NCI-H2227 treated with DMSO at 0.1 percent for 48 hours (cell line): Measurements from ENCODE around the gene WDR48.
"Not testable (repeated sequence)": the region's sequence is repeated elsewhere in the genome, so short reads cannot be mapped to it uniquely, and the experiment has no call there.

ENCODE experiments used
- DNase-seq: peaks from one replicate; lab custom pipeline; 2025; lab: John Stamatoyannopoulos, UW

The WDR48 gene

DNA sequence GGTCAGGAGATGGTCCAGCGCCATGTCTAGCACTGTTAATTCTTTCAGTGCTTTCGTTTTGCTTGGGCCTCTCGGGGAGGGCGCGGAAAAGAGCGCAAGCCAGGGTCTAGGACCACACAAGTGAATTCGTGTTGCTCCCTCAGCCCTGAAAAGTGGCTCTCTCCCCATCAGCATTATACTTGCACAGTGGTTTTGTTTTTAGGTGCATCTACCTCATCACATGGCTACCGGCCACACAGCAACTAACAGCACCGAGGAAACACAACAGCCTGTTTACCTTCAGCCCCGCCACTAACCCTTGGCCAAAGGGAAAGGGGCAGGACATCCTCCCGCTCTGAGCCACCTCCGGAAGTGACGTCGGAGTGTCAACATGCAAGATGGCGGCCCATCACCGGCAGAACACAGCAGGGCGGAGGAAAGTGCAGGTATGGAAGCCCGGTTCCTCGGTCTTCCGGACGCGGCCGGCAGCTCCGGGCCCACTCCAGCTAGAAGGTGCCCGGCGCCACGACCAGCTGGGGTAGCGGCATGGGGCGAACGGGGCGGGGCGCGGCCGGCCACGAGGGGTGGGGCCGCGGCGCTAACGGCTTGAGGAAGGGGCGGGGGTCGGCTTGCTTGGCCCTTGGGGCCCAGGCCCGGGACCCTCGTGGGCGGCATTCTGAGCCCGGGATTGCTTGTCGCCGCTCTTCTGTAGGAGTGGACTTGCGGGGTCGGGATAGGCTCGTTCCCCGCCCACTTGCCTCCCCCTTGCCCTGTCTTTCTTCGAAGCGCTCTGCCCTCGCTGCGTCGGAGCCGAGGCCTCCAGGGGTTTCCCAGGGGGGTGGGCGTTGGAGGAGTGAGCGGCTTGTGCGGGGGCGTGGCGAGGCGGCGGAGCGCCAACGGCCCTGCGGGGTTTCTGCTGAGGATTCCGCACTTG is at the start of gene WDR48, which contains the start of gene SCN11A:
WDR48 (plus strand) TSS at position 368 of the 913 bp plus-strand sequence; CDS start at position 378, 10 bp downstream.
SCN11A (minus strand) TSS at position 296 of the 913 bp plus-strand sequence. CDS start 101,582 bp downstream, outside the sequence.
- DNase-seq: peak; percentile 87

DNA sequence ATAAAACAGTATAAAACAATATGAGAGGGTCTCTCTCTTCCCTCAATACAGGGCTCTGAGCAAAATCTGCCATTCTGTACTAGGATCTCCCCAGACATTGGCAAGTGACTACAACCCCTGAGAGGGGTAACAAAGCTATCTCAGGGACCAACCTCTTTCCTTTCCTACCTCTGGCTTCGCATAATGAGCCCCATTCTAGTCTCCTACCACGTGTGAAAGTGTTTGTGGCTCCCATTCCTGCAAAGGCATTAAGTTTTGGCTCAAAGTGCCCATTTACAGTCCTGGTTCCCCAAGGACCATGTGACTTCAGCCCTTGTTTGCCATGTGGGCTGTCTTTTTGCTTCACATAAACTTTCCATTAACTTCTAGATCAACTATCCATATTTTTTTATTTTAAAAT is 46.5 kb upstream of the WDR48 start:
- DNase-seq: no peak

DNA sequence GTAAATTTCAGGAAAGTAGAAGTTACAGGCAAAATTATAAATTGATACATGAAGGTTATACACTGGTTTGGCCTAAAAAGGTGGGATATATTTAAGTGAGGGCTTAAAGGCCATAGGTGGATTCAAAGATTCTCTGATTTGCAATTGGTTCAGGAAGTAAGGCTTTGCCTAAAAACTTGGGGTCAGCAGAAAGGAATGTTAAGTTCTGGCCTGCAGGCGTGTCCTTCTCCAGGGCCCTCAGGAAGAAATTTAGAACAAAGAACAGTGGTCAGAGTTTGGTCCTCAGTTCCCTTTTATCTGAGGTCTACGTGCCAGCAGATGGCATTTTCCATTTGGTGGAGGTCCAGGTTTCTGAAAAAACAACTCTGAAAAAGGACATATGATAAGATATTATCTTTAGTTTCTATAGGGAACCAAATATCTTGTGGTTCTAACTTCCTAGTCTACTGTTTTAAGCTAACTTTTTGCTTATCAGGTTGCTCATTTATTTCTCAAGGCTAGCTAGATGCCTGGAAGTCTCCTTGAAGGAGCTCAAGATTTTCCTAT is 40.6 kb upstream of the WDR48 start:
- DNase-seq: no peak

DNA sequence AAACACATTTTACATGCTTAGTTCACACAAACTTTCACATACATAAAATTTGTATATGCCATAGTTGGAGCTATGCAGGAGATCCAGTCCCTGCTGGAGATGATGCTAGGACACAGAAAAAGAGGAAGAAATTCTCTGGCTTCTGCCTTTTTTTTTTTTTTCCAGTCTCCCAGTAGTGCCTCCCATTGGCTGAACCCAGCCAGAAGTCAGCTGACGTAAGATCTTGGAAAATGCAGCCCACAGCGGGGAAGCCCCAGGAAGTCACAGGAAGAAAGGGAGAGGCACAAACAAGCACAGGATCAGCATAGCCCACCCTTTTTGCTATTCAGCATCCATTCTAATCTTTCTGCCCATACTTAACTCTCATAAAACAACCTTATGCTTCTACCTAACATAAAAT is 38.5 kb upstream of the WDR48 start:
- no peak for DNase-seq

DNA sequence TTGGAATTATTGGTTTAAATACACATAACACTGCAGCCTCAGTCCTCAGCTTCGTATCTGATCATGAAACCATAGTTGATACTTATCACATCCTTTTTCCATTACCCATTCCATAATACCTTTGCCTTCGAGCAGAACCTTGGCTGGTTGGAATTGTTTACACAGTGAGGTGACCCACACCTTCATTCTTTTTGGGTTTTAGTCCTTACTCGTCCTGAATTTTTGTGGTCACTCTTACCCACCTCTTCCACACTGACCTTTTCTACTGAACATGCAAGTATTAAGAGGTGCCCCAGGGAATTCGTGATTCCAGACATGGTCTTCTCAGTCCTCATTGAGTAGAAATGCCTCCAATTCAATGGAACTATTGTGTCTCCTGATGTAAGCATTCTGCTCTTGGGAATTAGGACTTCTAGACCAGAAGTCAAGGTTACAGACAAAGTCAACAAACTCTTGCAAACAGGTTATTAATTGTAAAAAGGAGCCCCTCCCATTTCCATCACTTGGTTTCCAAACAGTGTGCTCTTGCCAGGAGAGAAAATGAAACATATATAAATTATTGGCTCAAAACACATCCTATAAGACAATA is 37.8 kb upstream of the WDR48 start:
- no peak for DNase-seq

DNA sequence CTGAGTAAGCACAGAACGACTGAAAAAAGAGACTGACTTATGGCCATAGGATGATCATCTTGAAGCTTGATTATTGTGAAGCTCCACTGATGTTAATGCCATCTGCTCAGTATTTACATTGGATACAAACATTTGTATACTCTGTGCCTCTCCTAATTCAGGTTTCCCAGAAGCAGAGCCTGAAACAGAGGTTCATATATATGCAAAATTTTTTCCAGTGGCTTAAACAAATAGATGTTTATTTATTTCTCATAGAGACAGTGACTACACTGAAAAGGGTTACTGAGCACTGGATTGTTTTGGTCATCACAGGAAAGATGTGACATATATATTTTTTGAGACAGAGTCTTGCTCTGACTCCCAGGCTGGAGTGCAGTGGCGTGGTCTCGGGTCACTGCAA is 36.4 kb upstream of the WDR48 start:
- no peak for DNase-seq

DNA sequence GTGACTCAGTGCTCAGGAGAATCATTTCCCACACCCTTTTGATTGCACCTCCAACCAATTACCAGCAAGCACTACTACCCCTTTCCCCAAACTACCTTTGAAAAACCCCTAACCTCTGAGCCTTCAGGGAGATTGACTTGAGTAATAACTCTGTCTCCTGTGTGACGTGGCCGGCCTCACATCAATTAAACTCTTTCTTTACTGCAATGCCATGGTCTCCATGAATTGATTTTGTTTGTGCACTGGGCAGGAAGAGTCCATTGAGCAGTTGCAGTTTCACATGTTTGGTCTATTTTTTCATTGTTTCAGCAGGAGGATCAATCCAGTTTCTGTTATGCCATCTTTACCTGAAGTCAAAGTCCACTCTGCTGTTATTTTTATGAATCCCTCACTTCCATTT is 32.5 kb upstream of the WDR48 start:
- DNase-seq: no peak

DNA sequence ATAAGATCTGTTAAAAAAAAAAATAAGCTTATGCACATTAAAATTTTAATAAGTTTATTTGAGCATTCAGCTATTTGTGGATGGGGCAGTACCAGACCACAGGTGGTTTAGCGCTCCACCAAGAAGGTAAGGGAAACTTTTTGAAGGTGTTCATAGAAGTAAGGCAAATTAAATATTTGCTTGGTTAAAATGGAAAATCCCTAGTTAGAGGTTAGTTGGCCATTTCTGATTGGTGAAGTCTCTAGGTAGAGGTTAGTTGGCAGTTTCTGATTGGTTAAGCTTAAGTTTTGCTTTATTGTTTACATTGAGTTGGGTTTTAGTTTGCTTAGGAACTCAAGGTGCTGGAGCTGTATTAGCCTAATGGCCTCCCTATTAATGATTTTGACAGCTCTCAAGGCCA is 30.8 kb upstream of the WDR48 start:
- no peak for DNase-seq

DNA sequence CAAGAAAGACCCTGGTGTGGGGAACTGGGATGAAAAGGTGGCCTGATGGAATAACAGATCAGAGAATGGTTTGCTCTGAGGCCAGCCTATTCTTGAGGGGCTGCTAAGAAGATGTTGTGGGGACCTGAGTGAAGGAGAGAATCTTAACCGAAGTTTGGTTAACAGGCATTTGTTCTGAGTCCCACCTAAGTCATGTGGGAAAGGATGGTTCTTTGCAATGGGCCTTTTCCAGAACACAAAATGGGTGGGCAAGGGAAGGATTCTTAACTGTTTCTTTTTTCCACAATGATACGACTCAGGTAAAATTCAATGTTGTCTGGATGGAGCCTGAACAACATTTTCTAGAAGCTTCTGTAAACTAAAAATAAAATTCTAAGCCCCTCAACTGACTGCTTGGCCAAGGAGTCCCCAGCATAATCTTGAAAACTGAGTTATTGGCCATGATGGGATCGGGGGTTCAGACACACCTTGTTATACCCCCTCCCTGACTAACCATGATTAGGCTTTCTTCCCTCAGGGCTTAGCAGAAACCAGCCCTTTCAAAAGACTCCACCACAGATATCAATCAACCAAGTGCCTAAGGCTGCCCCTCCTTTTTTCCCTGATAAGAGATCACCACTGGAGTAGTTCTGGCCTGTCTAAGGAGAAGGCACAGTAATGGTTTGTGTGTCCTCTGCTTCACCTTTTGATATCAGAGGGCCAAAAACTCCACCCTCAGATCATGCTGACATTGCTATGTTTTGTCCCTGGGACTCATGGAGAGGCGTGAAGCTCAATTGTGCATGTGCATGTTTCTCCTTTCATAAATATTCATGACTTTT is 30.1 kb upstream of the WDR48 start:
- no peak for DNase-seq

DNA sequence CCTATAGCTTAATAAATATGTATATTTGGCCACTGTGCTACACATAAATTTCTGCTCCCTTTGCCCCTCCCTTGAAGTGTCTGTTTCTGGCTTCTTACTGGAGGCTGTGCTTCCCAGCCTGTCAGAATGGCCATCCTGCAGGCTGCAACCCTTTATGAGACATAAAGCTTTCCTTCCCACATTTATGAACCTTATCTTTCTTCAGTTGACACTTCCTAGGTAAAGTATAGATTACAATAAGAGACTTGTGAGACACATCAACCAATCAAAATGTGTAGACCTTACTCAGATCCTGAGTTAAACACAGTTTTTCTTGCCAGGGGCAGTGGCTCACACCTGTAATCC is 29.6 kb upstream of the WDR48 start:
- DNase-seq: no peak

DNA sequence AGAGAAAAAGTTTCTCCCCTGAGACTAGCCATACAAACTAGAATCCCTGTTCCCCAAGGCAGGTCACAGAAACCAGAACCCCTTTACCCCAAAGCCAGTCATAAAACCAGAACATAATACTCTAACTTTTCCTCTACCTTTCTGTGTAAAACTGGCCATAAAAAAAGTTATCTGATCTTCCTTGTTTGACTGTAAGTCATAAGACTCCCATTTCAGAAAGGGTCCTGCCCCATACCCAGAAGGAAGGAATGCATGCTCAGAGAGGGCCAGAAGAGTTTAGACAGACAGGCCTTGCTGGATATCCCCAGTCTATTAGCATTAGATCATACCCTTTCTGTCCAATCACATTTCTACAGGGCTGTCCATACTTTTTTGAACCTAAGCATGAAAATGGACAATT is 27.3 kb upstream of the WDR48 start:
- no peak for DNase-seq

DNA sequence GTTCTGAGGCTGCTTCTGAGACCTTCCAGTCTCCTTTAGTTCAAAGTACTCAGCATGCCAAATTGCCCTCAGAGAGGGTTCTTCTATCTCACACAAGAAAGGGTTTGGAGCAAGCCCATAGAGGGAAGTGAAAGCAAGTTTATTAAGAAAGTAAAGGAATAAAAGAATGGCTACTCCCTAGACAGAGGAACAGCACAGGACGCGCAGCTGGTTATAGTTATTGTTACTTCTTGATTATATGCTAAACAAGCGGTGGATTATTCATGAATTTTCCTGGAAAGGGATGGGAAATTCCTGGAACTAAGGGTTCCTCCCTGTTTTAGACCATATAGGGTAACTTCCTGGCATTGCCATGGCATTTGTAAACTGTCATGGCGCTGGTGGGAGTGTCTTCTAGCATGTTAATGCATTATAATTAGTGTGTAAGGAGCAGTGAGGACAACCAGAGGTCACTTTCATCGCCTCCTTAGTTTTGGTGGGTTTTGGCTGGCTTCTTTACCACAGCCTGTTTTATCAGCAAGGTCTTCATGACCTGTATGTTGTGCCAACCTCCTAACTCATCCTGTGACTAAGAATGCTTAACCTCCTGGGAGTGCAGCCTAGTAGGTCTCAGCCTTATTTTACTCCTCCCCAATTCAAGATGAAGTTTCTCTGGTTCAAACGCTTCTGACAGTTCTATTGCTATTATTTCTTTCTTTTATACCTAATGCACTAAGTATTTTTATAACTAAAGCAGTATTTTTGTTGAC is 26.4 kb upstream of the WDR48 start:
- DNase-seq: no peak

DNA sequence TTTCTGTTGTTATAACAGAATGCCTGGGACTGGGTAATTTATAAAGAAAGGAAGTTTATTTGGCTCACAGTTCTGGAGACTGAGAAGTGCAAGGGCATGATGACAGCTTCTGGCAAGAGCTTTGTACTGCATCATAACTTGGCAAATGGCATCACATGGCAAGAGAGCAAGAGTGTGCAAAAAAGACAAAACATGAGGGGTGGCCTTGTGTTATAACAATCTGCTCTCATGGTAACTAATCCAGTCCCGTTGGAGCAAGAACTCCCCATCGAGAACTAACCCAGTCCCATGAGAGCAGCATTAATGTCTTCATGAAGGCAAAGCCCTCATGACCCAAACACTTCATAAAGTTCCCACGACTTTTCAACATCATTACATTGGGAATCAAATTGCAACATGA is 23.3 kb upstream of the WDR48 start:
- DNase-seq: no peak

DNA sequence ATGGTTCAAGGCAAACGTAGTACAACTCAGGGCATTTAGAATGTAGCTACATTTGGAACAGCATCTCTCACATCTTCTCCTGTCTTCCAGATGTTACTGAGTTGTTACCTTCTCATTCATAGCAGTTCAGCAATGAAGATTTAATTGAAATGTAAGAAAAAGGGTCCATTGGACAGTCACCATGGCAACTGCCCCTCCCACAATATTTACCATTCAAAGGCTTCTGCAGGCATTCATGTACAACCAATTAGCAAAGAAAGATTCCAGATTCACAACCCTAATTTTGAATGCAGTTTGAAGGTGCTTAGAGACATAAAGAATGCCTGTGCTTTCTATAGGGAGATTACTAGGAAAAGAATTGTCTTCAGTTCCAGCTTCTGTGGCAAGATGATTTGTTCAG is 22.3 kb upstream of the WDR48 start:
- DNase-seq: no peak

DNA sequence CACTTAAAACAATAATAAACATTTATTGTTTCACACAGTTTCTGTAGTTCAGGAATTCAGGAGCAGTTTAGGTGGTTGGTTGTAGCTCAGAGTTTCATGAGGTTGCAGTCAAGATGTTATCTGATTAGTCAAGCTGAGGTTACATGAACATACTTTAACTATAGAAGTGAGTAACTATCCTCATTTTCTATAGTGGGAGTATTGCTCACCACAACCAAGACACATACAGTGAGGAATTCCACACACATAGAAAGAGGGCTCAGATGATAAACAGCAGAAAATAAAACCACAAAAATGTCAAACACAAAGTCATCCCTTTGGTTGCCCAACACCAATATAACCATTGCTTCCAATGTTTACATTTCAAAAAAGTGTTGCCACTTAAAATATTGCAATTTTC is 13.7 kb upstream of the WDR48 start:
- no peak for DNase-seq

DNA sequence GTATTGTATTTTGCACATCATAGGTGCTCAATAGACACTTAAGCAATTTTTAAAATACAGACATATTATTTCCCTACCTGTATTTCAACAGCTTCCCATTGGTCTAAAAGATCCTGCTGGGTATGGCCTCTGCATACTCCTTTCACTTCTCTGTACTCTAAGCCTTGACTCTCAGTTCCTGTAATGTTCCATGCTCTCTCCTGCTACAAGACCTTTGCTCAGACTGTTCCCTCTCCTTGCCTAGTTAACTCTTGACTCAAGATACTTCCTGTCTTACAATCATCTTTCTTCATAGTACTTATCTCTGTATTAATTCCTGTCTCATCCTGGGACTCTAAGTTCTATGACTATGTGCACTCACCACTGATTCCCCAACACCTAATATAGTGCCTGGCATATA is 1.8 kb upstream of the WDR48 start:
- DNase-seq: no peak

DNA sequence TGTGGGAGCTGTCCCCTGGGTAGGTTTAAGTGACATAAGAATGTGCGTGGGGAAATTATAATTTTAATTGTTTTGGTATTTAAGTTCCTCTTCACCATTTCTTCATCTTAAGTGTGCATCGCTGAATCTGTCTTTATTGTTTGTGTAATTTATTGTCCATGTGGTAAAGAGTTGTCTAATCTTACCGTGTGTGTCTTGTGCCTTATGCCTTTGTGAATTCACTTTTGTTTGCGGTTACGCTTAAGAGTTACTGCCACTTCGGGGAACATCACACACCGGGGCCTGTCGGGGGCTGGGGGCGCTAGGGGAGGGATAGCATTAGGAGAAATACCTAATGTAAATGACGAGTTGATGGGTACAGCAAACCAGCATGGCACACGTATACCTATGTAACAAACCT is 767 bp downstream of the WDR48 start:
- no peak for DNase-seq

DNA sequence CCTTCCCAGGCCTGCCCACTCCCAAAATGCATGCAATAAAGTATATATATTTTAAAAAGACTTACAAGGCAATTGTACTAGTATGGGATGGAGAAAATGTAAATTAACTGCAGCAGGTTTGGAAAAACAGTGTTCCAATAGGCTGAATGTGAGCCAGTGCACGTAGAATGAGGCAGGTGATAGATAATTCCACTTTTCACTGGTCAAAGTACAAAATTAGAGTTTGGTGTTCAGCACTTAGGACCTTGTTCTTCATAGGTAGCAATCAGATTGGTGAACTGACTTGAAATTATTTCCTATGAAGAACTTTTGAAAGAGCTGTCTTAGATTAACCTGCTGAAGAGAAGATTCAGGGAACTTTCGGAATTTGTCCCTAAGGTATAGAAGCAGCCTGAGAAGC is 1.9 kb downstream of the WDR48 start:
- DNase-seq: no peak

DNA sequence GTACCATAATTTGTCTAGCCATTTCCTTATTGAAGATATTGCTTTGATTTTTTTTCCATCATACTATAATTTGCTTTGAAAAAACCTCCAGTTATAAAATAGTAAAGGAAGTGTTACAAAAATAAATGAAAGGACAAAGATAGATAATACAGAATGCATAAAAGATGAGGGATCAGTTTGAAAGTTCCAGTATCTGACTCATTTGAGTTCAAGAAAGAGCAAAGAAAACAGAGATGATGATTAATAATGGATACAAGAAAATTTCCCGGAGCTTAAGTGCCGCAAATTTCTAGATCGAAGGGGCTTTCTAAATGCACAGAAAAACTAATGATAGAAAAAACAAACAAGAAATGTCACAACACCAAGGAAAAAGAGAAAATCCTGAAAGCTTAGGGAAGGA is 4.3 kb downstream of the WDR48 start:
- no peak for DNase-seq

DNA sequence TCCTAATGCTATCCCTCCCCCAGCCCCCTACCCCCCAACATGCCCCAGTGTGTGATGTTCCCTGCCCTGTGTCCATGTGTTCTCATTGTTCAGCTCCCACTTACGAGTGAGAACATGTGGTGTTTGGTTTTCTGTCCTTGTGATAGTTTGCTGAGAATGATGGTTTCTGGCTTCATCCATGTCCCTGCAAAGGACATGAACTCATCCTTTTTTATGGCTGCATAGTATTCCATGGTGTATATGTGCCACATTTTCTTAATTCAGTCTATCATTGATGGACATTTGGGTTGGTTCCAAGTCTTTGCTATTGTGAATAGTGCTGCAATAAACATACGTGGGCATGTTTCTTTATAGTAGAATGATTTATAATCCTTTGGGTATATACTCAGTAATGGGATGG is 9.4 kb downstream of the WDR48 start:
- DNase-seq: not testable (repeated sequence)

DNA sequence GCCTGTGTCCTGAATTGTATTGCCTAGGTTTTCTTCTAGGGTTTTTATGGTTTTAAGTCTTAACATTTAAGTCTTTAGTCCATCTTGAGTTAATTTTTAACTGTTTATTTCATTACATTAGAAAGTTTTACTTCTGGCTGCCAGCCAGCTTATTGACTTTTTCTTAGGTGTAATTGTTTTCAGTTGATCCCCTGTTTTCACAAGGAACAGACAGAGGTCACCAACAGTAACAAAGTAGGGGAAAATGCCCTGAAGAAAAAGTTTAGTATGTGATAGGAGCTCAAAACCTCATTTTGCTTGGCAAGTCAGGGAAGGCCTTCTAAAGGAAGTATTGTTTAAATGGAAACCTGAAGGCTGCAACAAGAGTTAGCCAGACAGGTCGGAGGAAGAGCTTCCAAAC is 10.4 kb downstream of the WDR48 start:
- DNase-seq: no peak

DNA sequence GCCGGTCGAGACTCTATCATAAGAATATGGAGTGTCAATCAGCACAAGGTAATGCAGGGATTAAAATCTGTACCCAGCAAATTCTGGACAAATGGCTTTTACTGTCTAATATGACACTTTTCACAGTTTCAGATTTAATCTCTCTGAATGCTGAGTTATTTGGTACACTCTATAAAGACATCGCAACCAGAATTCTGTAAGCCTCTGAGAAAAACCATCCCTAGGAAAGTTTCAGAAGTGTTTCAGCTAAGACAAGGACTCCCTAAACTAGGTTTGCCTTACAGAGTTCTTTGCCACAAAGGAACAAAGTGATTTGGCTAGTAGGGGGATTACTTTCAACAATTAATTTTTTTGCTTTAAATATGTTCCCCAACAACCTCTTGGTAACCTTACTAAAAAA is 11.3 kb downstream of the WDR48 start:
- no peak for DNase-seq
